Measurements from ENCODE around the gene MKLN1. TPM values are rescaled to one million over a fixed set of nuclear protein-coding genes. Genes with fewer than 3 reads are reported as not detected.

Gene MKLN1
- total and polyA plus RNA-seq, 4 donors: 7.1 to 48.4 (median 25.5) TPM

Other genes with a start within 250 kb of the MKLN1 start
- gene PODXL, start 228.8 kb downstream of the MKLN1 start, total RNA-seq: 1 to 10 TPM; 1.2 to 3.6 TPM
- gene PODXL, start 228.8 kb downstream of the MKLN1 start, polyA plus RNA-seq: 1 to 10 TPM; 1.2 to 1.9 TPM